Gastroesophageal sphincter (tissue), 3 donors: Measurements from ENCODE around the gene AFF2.

Experiments used
- EP300 ChIP-seq: sonication (generic); formaldehyde crosslinking; IDR thresholded peaks from one replicate; pipeline ENCODE4 v1.6.1; 2017; ENCODE audit warnings: antibody characterized with exemption, mild to moderate bottlenecking
- POLR2A ChIP-seq, 2 donors: fragments of 450-650 bp; IDR thresholded peaks; one replicate each; pipeline ENCODE4 v1.6.1; 2017; ENCODE audit warnings: antibody characterized with exemption in 2 of 2, mild to moderate bottlenecking in 2 of 2, moderate library complexity in 1 of 2
- POLR2AphosphoS5 ChIP-seq: sonication (generic); formaldehyde crosslinking; IDR thresholded peaks from one replicate; pipeline ENCODE4 v1.6.1; 2017; ENCODE audit warnings: antibody characterized with exemption
- TF ChIP-seq, protein P1 (sequence below), 4 experiments: fragments of 200-600 bp in 2 of 4; fragments of 450-650 bp in 2 of 4; sonication (generic) in 1 of 4; IDR thresholded peaks; one replicate each; pipeline ENCODE4 v1.5.1; 2017 to 2019; ENCODE audit warnings: antibody characterized with exemption in 4 of 4, mild to moderate bottlenecking in 2 of 4, moderate library complexity in 2 of 4

DNA sequence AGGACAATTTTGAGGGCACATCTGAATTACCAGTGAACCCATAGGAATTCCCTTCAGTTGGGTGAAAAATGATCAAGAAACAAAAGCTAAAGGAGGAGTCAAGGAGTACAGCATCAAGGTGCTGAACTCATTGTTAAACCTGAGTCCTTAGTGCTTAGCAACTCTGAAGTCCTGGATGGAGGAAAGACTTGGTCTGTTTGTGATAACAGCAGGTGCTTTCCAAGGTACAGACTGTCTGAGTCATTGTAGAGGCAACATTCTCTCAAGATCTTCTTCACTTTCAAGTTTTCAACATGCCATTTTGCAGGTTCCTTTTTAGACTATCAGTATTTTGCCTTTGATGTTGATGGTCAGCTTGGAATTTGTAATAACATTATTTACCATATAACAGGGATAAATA lies 293.9 kb downstream of the AFF2 start:
- TF ChIP-seq, protein P1, sequence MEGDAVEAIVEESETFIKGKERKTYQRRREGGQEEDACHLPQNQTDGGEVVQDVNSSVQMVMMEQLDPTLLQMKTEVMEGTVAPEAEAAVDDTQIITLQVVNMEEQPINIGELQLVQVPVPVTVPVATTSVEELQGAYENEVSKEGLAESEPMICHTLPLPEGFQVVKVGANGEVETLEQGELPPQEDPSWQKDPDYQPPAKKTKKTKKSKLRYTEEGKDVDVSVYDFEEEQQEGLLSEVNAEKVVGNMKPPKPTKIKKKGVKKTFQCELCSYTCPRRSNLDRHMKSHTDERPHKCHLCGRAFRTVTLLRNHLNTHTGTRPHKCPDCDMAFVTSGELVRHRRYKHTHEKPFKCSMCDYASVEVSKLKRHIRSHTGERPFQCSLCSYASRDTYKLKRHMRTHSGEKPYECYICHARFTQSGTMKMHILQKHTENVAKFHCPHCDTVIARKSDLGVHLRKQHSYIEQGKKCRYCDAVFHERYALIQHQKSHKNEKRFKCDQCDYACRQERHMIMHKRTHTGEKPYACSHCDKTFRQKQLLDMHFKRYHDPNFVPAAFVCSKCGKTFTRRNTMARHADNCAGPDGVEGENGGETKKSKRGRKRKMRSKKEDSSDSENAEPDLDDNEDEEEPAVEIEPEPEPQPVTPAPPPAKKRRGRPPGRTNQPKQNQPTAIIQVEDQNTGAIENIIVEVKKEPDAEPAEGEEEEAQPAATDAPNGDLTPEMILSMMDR (IDR thresholded peaks at IDR 0.05): no peak
- TF ChIP-seq POLR2AphosphoS5 (no peak), POLR2A (IDR thresholded peaks at IDR 0.05) (no peak), EP300 (no peak)
